Right hindlimb (tissue), 1 donor: ENCODE measurements around the gene SKA2.
"Not testable (repeated sequence)": the region's sequence is repeated elsewhere in the genome, so short reads cannot be mapped to it uniquely, and the experiment has no call there.

ENCODE experiments used
- DNase-seq: peaks from one replicate; pipeline ENCODE4 v3.0.0-alpha.2; 2018

The SKA2 gene

GRCh38 chr17:59094861-59095530, 60.0 kb downstream of the SKA2 start:
- DNase-seq, result no peak

- peak; percentile 46 for DNase-seq
Observed at GRCh38 chr17:59093702-59094231, 61.2 kb downstream of the SKA2 start.

GRCh38 chr17:59093145-59093701, 61.8 kb downstream of the SKA2 start:
- DNase-seq, result no peak

GRCh38 chr17:59090593-59090992, 64.4 kb downstream of the SKA2 start:
- DNase-seq, result not testable (repeated sequence)

GRCh38 chr17:59084154-59084553, 70.8 kb downstream of the SKA2 start:
- DNase-seq, result no peak

GRCh38 chr17:59074494-59074893, 80.5 kb downstream of the SKA2 start:
- no peak for DNase-seq

- DNase-seq, result no peak
Observed at GRCh38 chr17:59073972-59074371, 81.0 kb downstream of the SKA2 start.

GRCh38 chr17:59069856-59070255, 85.1 kb downstream of the SKA2 start:
- no peak for DNase-seq

GRCh38 chr17:59067756-59068155, 87.2 kb downstream of the SKA2 start:
- no peak for DNase-seq

- no peak for DNase-seq
Observed at GRCh38 chr17:59067340-59067739, 87.6 kb downstream of the SKA2 start.

- no peak for DNase-seq
Observed at GRCh38 chr17:59062509-59062908, 92.5 kb downstream of the SKA2 start.
